Activated naive CD4-positive, alpha-beta T cell treated with anti-CD3 and anti-CD28 coated beads for 36 hours (primary cell): ENCODE data around the gene TOX2. TPM values are rescaled to one million over a fixed set of nuclear protein-coding genes. Genes with fewer than 3 reads are reported as not detected.

Experiments used
- CTCF ChIA-PET: fragments of 350-600 bp; sonication (Branson Sonifier 250); formaldehyde crosslinking; loops from one replicate; lab custom pipeline; 2021; ENCODE audit warnings: antibody characterized with exemption; lab: Charles Lee
- DNase-seq: peaks from one replicate; pipeline ENCODE4 v3.0.0-alpha.2; 2020
- H3K27ac Mint-ChIP-seq: one replicate; pipeline ENCODE4 v1.8.0; 2021; ENCODE audit warnings: mild to moderate bottlenecking, mixed read lengths
- H3K27me3 Mint-ChIP-seq: one replicate; pipeline ENCODE4 v1.8.0; 2021; ENCODE audit warnings: low read depth, mixed read lengths
- H3K36me3 Mint-ChIP-seq: one replicate; pipeline ENCODE4 v1.8.0; 2021; ENCODE audit warnings: low read depth, mixed read lengths
- H3K4me1 Mint-ChIP-seq: one replicate; pipeline ENCODE4 v1.8.0; 2021; ENCODE audit warnings: low read depth, mixed read lengths
- H3K4me3 Mint-ChIP-seq: one replicate; pipeline ENCODE4 v1.8.0; 2021; ENCODE audit warnings: mild to moderate bottlenecking, moderate library complexity, mixed read lengths
- H3K9me3 Mint-ChIP-seq: one replicate; pipeline ENCODE4 v1.8.0; 2021; ENCODE audit warnings: mixed read lengths
- intact Hi-C: fragments of 100-400 bp; cut with micrococcal nuclease; formaldehyde crosslinking; loops from one replicate; pipeline ENCODE4 v1.15.1; 2023
- total RNA-seq, 2 experiments: library from RNA; stranded (reverse); gene quantifications; one replicate each; pipeline ENCODE4 v1.2.3, GENCODE V29; 2021

The TOX2 gene
- total RNA-seq, 2 experiments from 2014 or later: 1.2 to 1.6 TPM

DNA sequence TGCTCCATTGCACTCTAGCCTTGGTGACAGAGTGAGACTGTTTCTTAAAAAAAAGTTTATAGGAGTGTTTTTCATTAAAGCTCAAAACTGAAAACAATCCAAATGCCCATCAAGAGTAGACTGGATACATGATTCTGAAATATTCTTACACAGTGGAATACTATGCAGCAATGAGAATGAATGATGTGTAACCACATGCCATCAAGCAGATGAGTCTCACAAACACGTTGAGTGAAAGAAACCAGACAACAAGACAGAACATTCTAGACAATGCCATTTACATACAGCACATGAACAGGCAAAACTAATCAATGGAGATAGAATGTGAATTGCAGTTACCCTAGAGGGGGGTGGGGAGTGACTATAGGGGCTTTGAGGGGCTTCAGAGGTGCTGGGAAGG lies 72.4 kb downstream of the TOX2 start:
- intact Hi-C loops: no loop called here
- no peak overlapping the region for H3K27ac Mint-ChIP-seq
- H3K4me3 Mint-ChIP-seq: no peak overlapping the region
- DNase-seq: no peak
- peaks cover 9% of the 10 kb centered on the region for H3K4me1 Mint-ChIP-seq
- no peaks in the 10 kb centered on the region for H3K36me3 Mint-ChIP-seq
- no peaks in the 10 kb centered on the region for H3K27me3 Mint-ChIP-seq
- CTCF ChIA-PET: interaction anchor here (1.1 to 2.4 kb wide), 2 partner anchors 9 kb away, joined by 3 to 7 read pairs; no protein-coding TSS in a partner anchor
- peaks cover 5% of the 10 kb centered on the region for H3K9me3 Mint-ChIP-seq

GRCh38 chr20:43987531-43987930 lies 72.9 kb downstream of the TOX2 start:
- DNase-seq: no peak
- CTCF ChIA-PET: interaction anchor here (1.1 to 2.4 kb wide), 2 partner anchors 8 to 10 kb away, joined by 3 to 7 read pairs; no protein-coding TSS in a partner anchor
- intact Hi-C loops: no loop called here
- peaks cover 9% of the 10 kb centered on the region for H3K4me1 Mint-ChIP-seq
- no peak overlapping the region for H3K27ac Mint-ChIP-seq
- peaks cover 5% of the 10 kb centered on the region for H3K9me3 Mint-ChIP-seq
- H3K36me3 Mint-ChIP-seq: no peaks in the 10 kb centered on the region
- no peak overlapping the region for H3K4me3 Mint-ChIP-seq
- H3K27me3 Mint-ChIP-seq: no peaks in the 10 kb centered on the region

- Mint-ChIP-seq H3K36me3 (no peaks in the 10 kb centered on the region), H3K4me3 (no peak overlapping the region), H3K27me3 (no peaks in the 10 kb centered on the region), H3K4me1 (peaks cover 9% of the 10 kb centered on the region), H3K9me3 (peaks cover 5% of the 10 kb centered on the region), H3K27ac (no peak overlapping the region)
- intact Hi-C loops: no loop called here
- CTCF ChIA-PET: interaction anchor here (0.6 to 2.4 kb wide), 2 partner anchors 8 to 11 kb away, joined by 3 to 7 read pairs; no protein-coding TSS in a partner anchor
- peak; percentile 50 for DNase-seq
These were observed 73.8 kb downstream of the TOX2 start for GRCh38 chr20:43988451-43988850.

DNA sequence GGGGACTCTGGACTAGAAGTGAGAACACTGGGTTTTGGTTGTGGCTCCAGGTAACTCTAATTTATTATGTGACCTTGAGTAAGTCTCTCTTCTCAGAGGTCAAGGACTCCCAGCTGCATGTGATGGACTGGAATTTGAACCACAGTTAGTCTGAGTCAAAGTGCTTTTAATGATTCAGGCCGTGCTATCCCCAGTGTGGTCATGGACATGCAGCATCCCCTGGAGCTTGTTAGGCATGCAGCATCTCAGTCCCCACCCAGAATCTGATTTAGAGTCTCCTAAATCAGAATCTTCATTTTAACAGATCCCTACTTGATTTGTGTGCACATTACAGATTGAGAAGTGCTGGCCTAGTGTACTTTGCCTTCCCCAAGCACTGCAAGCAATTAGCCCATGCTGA lies 74.2 kb downstream of the TOX2 start:
- DNase-seq: no peak
- Mint-ChIP-seq H3K4me3 (no peak overlapping the region), H3K9me3 (peaks cover 5% of the 10 kb centered on the region), H3K36me3 (no peaks in the 10 kb centered on the region), H3K27ac (no peak overlapping the region), H3K4me1 (peaks cover 9% of the 10 kb centered on the region), H3K27me3 (no peaks in the 10 kb centered on the region)
- intact Hi-C loops: no loop called here
- CTCF ChIA-PET: interaction anchor here (0.6 to 2.4 kb wide), 4 partner anchors 7 to 197 kb away, joined by 3 to 7 read pairs (median 3); no protein-coding TSS in a partner anchor

GRCh38 chr20:43991261-43991660 lies 76.6 kb downstream of the TOX2 start:
- CTCF ChIA-PET: no interaction called here

GRCh38 chr20:43991982-43992381 lies 77.3 kb downstream of the TOX2 start:
- CTCF ChIA-PET: no interaction called here
- H3K4me1 Mint-ChIP-seq: peaks cover 9% of the 10 kb centered on the region
- no peak overlapping the region for H3K27ac Mint-ChIP-seq
- intact Hi-C loops: no loop called here
- H3K27me3 Mint-ChIP-seq: no peaks in the 10 kb centered on the region
- no peak overlapping the region for H3K4me3 Mint-ChIP-seq
- H3K36me3 Mint-ChIP-seq: no peaks in the 10 kb centered on the region
- no peak for DNase-seq
- peaks cover 5% of the 10 kb centered on the region for H3K9me3 Mint-ChIP-seq

More at GRCh38 chr20:43991261-43991660, 76.6 kb downstream of the TOX2 start:
- Mint-ChIP-seq H3K27ac (no peak overlapping the region), H3K4me3 (no peak overlapping the region), H3K4me1 (peaks cover 9% of the 10 kb centered on the region), H3K36me3 (no peaks in the 10 kb centered on the region), H3K9me3 (peaks cover 5% of the 10 kb centered on the region), H3K27me3 (no peaks in the 10 kb centered on the region)
- DNase-seq: no peak
- intact Hi-C loops: no loop called here

- Mint-ChIP-seq H3K27me3 (no peaks in the 10 kb centered on the region), H3K36me3 (no peaks in the 10 kb centered on the region), H3K4me3 (no peak overlapping the region), H3K4me1 (peaks cover 7% of the 10 kb centered on the region), H3K9me3 (peaks cover 5% of the 10 kb centered on the region), H3K27ac (no peak overlapping the region)
- DNase-seq: no peak
- intact Hi-C loops: no loop called here
- CTCF ChIA-PET: no interaction called here
These were observed 78.2 kb downstream of the TOX2 start for GRCh38 chr20:43992885-43993284.

- peaks cover 1% of the 10 kb centered on the region for H3K4me1 Mint-ChIP-seq
- H3K27me3 Mint-ChIP-seq: no peaks in the 10 kb centered on the region
- DNase-seq: no peak
- peaks cover 5% of the 10 kb centered on the region for H3K9me3 Mint-ChIP-seq
- no peak overlapping the region for H3K4me3 Mint-ChIP-seq
- no peak overlapping the region for H3K27ac Mint-ChIP-seq
- H3K36me3 Mint-ChIP-seq: no peaks in the 10 kb centered on the region
- CTCF ChIA-PET: interaction anchor here (1.2 kb wide), 1 partner anchor 15 kb away, joined by 5 read pairs; no protein-coding TSS in a partner anchor
- intact Hi-C loops: no loop called here
These were observed 78.9 kb downstream of the TOX2 start for GRCh38 chr20:43993560-43993959.

DNA sequence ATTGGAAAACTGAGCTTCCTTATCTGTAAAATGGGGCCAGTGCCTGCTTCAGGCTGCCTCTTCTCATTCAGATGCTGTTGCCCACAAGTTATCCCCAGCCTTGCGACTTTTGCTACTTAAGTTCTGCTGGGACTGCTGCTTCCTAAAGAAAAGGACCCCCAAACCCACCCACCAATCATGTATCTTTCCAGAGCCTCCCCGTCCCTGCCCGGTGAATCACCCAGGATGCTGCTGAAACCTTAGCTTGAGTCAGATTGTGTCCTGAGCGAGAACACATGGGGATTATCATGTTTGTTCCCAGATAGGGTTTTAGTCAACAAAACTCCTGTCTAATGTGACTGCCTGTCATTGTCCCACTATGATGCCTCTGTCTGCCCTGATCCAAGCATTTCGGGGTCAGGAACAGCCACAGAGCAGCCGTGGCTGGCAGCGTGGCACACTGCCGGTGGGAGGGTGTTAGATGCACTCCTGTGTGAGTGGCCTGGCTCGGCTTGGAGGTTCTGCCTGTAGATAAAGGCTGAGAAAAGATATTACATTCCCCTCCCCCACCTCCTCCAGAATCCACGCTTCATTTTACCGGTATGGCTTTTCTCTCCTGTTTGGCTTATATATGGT lies 79.9 kb downstream of the TOX2 start:
- H3K4me3 Mint-ChIP-seq: no peak overlapping the region
- H3K27ac Mint-ChIP-seq: no peak overlapping the region
- no peaks in the 10 kb centered on the region for H3K36me3 Mint-ChIP-seq
- no peak for DNase-seq
- H3K27me3 Mint-ChIP-seq: no peaks in the 10 kb centered on the region
- H3K9me3 Mint-ChIP-seq: peaks cover 4% of the 10 kb centered on the region
- no peaks in the 10 kb centered on the region for H3K4me1 Mint-ChIP-seq
- intact Hi-C loops: no loop called here
- CTCF ChIA-PET: interaction anchor here (1.2 kb wide), 1 partner anchor 16 kb away, joined by 5 read pairs; no protein-coding TSS in a partner anchor

DNA sequence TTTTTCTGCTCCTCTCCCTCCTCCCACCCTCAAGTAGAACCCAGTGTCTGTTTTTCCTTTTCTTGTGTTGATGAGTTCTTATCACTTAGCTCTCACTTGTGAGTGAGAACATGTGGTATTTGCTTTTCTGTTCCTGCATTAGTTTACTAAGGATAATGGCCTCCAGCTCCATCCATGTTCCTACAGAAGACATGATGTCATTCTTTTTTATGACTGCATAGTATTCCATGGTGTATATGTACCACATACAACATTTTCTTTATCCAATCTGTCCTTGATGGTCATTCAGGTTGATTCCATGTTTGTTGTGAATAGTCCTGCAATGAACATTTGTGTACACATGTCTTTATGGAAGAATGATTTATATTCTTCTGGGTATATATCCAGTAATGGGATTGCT lies 81.0 kb downstream of the TOX2 start:
- intact Hi-C loops: no loop called here
- H3K27ac Mint-ChIP-seq: no peak overlapping the region
- H3K36me3 Mint-ChIP-seq: no peaks in the 10 kb centered on the region
- no peaks in the 10 kb centered on the region for H3K9me3 Mint-ChIP-seq
- CTCF ChIA-PET: interaction anchor here (1.5 kb wide), 1 partner anchor 9 kb away, joined by 3 read pairs; no protein-coding TSS in a partner anchor
- no peaks in the 10 kb centered on the region for H3K27me3 Mint-ChIP-seq
- no peaks in the 10 kb centered on the region for H3K4me1 Mint-ChIP-seq
- DNase-seq: no peak
- H3K4me3 Mint-ChIP-seq: no peak overlapping the region

DNA sequence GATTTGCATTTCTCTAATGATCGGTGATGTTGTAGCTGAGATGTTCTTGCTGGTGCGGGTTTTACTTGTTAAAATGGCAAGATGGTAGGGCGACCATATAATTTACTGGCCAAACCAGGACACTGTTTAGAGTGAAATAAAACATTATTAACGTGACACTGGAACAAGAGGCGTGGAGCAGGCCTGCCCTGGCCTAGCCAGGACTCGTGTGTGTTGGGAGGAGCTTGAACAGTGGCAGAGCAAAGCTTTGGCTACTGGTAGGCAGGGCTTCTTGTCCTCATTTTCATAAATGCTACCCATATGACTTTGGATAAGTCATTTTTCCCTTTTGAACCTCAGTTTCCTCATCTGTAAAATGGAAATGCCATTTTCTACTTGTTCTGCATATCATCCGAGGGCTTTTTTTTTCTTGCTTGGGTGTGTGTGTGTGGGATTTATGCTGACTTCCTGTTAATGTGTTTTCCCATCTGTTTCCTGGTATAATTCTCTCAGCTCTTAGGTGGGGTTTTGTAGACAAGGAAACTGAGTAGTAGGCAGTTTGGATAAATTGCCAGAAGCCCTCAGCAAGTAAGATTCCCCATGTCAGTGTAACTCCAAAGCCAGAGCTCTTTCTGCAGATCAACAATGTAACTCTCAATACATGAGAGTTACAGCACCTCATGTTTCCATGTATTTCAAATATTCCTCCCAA lies 81.7 kb downstream of the TOX2 start:
- no peaks in the 10 kb centered on the region for H3K36me3 Mint-ChIP-seq
- no peaks in the 10 kb centered on the region for H3K27me3 Mint-ChIP-seq
- DNase-seq: no peak
- CTCF ChIA-PET: interaction anchor here (0.7 to 1.5 kb wide), 2 partner anchors 8 to 10 kb away, joined by 3 read pairs; no protein-coding TSS in a partner anchor
- intact Hi-C loops: no loop called here
- no peaks in the 10 kb centered on the region for H3K9me3 Mint-ChIP-seq
- H3K4me1 Mint-ChIP-seq: no peaks in the 10 kb centered on the region
- no peak overlapping the region for H3K4me3 Mint-ChIP-seq
- no peak overlapping the region for H3K27ac Mint-ChIP-seq

- H3K9me3 Mint-ChIP-seq: no peaks in the 10 kb centered on the region
- H3K4me1 Mint-ChIP-seq: peaks cover 14% of the 10 kb centered on the region
- H3K4me3 Mint-ChIP-seq: no peak overlapping the region
- no peak overlapping the region for H3K27ac Mint-ChIP-seq
- H3K27me3 Mint-ChIP-seq: peaks cover 3% of the 10 kb centered on the region
- CTCF ChIA-PET: interaction anchor here (0.6 to 0.7 kb wide), 2 partner anchors 35 to 90 kb away, joined by 3 to 4 read pairs; no protein-coding TSS in a partner anchor
- no peak for DNase-seq
- no peaks in the 10 kb centered on the region for H3K36me3 Mint-ChIP-seq
- intact Hi-C loops: loop anchor here (2.0 kb wide), 1 partner anchor 71 kb away; no protein-coding TSS in a partner anchor
These were observed 85.2 kb downstream of the TOX2 start for GRCh38 chr20:43999848-44000247.
